ENCODE measurements around the gene PKD1L1. TPM values are rescaled to one million over a fixed set of nuclear protein-coding genes. Genes with fewer than 3 reads are reported as not detected.

PKD1L1 gene
- polyA plus RNA-seq, 1 donor from 2014 or later, result 2.0 TPM

DNA sequence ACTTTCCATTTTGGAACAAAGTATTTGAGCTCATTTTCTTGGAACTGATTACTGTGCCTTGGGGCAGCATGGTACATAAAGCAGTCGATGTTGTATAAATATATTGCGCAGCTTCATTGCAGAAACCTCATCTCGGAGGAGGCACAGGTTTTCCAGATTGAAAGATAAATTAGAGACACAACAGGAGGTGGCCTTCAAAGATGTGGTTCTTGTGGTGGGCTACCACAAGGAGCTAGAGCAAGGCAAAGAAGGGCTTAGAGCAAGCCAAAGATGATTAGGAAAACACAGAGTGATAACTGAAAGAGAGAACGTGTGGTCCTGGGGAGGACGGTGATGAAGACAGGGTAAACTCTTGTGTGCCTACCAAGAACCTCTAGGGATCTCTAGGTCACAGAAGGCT is 197.2 kb downstream of the PKD1L1 start:
- Histone ChIP-seq H3K4me2 (ENCODE audit: low read length) (no peak overlapping the region), H3K9ac (ENCODE audit: low read length) (no peak overlapping the region), H3K4me3 (ENCODE audit: low read length) (no peak overlapping the region), H3K36me3 (ENCODE audit: insufficient read depth, low read length) (no peaks in the 10 kb centered on the region), H3K27ac (ENCODE audit: low read length) (no peak overlapping the region), H3K9me2 (ENCODE audit: insufficient read depth, low read length) (no peaks in the 10 kb centered on the region), H3K79me2 (replicated peaks; ENCODE audit: insufficient read depth, low read length) (no peaks in the 10 kb centered on the region), H3F3A (ENCODE audit: insufficient read depth, low read length, poor library complexity, severe bottlenecking) (no peaks in the 10 kb centered on the region), H4K20me1 (ENCODE audit: insufficient read depth) (no peaks in the 10 kb centered on the region), H2AFZ (ENCODE audit: low read depth, low read length) (no peak overlapping the region), H3K27me3 (ENCODE audit: insufficient read depth, low read depth, low read length) (no peaks in the 10 kb centered on the region), H3K9me3 (ENCODE audit: low read length) (no peaks in the 10 kb centered on the region)
- no peak for TF ChIP-seq TAF1 (IDR thresholded peaks at IDR 0.05; ENCODE audit: low read depth)
- no peak for TF ChIP-seq EP300 (conservative IDR thresholded peaks at IDR 0.05; ENCODE audit: poor library complexity, severe bottlenecking)
- no peak for TF ChIP-seq EZH2 (IDR thresholded peaks at IDR 0.05; ENCODE audit: borderline replicate concordance, insufficient read depth, low read length, poor library complexity, severe bottlenecking)
- TF ChIP-seq CTCF (IDR thresholded peaks at IDR 0.05; ENCODE audit: poor library complexity, severe bottlenecking), result no peak
- TF ChIP-seq, protein P1, sequence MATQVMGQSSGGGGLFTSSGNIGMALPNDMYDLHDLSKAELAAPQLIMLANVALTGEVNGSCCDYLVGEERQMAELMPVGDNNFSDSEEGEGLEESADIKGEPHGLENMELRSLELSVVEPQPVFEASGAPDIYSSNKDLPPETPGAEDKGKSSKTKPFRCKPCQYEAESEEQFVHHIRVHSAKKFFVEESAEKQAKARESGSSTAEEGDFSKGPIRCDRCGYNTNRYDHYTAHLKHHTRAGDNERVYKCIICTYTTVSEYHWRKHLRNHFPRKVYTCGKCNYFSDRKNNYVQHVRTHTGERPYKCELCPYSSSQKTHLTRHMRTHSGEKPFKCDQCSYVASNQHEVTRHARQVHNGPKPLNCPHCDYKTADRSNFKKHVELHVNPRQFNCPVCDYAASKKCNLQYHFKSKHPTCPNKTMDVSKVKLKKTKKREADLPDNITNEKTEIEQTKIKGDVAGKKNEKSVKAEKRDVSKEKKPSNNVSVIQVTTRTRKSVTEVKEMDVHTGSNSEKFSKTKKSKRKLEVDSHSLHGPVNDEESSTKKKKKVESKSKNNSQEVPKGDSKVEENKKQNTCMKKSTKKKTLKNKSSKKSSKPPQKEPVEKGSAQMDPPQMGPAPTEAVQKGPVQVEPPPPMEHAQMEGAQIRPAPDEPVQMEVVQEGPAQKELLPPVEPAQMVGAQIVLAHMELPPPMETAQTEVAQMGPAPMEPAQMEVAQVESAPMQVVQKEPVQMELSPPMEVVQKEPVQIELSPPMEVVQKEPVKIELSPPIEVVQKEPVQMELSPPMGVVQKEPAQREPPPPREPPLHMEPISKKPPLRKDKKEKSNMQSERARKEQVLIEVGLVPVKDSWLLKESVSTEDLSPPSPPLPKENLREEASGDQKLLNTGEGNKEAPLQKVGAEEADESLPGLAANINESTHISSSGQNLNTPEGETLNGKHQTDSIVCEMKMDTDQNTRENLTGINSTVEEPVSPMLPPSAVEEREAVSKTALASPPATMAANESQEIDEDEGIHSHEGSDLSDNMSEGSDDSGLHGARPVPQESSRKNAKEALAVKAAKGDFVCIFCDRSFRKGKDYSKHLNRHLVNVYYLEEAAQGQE (IDR thresholded peaks at IDR 0.05; ENCODE audit: borderline replicate concordance), result no peak
- TF ChIP-seq POLR2AphosphoS5 (IDR thresholded peaks at IDR 0.05), result no peak
- TF ChIP-seq MXI1 (conservative IDR thresholded peaks at IDR 0.05; ENCODE audit: poor library complexity, severe bottlenecking), result no peak
- TF ChIP-seq SMC3 (conservative IDR thresholded peaks at IDR 0.05; ENCODE audit: poor library complexity), result no peak
- TF ChIP-seq RAD21 (conservative IDR thresholded peaks at IDR 0.05), result no peak

DNA sequence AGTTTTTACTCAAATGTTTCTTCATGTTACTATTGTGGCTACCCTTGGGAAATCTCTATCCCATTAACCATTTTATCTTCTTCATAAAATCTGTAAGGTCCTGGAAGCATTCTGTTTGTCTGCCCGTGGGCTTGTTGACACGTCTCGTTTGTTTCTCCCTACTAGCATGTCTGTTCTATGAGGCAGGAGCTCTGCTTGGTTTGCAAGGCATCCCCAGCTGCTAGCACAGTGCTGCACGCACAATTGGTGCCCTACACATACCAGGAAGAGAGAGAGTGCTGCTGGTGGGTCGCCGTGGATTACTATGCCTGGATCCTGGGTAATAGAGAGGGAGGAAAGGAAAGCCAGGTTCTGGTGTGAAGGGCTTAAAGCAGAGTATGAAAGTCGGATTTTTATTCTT is 200.2 kb downstream of the PKD1L1 start:
- H3K27me3 ChIP-seq (ENCODE audit: insufficient read depth, low read depth, low read length), result no peaks in the 10 kb centered on the region
- H3K9me3 ChIP-seq (ENCODE audit: low read length), result no peaks in the 10 kb centered on the region
- no peak overlapping the region for H3K9ac ChIP-seq (ENCODE audit: low read length)
- H3F3A ChIP-seq (ENCODE audit: insufficient read depth, low read length, poor library complexity, severe bottlenecking), result no peaks in the 10 kb centered on the region
- no peak overlapping the region for H3K4me3 ChIP-seq (ENCODE audit: low read length)
- H2AFZ ChIP-seq (ENCODE audit: low read depth, low read length), result no peak overlapping the region
- H3K27ac ChIP-seq (ENCODE audit: low read length), result no peak overlapping the region
- no peak for TF ChIP-seq EP300 (conservative IDR thresholded peaks at IDR 0.05; ENCODE audit: poor library complexity, severe bottlenecking)
- no peak for TF ChIP-seq SMC3 (conservative IDR thresholded peaks at IDR 0.05; ENCODE audit: poor library complexity)
- no peak for TF ChIP-seq TAF1 (IDR thresholded peaks at IDR 0.05; ENCODE audit: low read depth)
- TF ChIP-seq CTCF (IDR thresholded peaks at IDR 0.05; ENCODE audit: poor library complexity, severe bottlenecking), result no peak
- TF ChIP-seq EZH2 (IDR thresholded peaks at IDR 0.05; ENCODE audit: borderline replicate concordance, insufficient read depth, low read length, poor library complexity, severe bottlenecking), result no peak
- TF ChIP-seq POLR2AphosphoS5 (IDR thresholded peaks at IDR 0.05), result no peak
- TF ChIP-seq MXI1 (conservative IDR thresholded peaks at IDR 0.05; ENCODE audit: poor library complexity, severe bottlenecking), result no peak
- no peak for TF ChIP-seq RAD21 (conservative IDR thresholded peaks at IDR 0.05)
- TF ChIP-seq, protein P1 (IDR thresholded peaks at IDR 0.05; ENCODE audit: borderline replicate concordance), result no peak
- no peaks in the 10 kb centered on the region for H3K36me3 ChIP-seq (ENCODE audit: insufficient read depth, low read length)
- no peak overlapping the region for H3K4me2 ChIP-seq (ENCODE audit: low read length)
- no peaks in the 10 kb centered on the region for H4K20me1 ChIP-seq (ENCODE audit: insufficient read depth)
- H3K79me2 ChIP-seq (replicated peaks; ENCODE audit: insufficient read depth, low read length), result no peaks in the 10 kb centered on the region
- H3K9me2 ChIP-seq (ENCODE audit: insufficient read depth, low read length), result no peaks in the 10 kb centered on the region

Measured in neural cell (in vitro differentiated cells).